Right atrium auricular region (tissue), 2 donors: ENCODE results near the gene NEDD4L. TPM values are rescaled to one million over a fixed set of nuclear protein-coding genes. Genes with fewer than 3 reads are reported as not detected.
A peak's percentile ranks its signal among the peaks of the same experiment; 100 is the strongest.
"Not testable (repeated sequence)": the region's sequence is repeated elsewhere in the genome, so short reads cannot be mapped to it uniquely, and the experiment has no call there.

ENCODE experiments used
- DNase-seq: peaks from one replicate; pipeline ENCODE4 v3.0.0-alpha.2; 2019; ENCODE audit warnings: low spot score
- H3K27ac ChIP-seq, 2 donors: fragments of 200-600 bp; sonication (generic); 1 replicate in 1 of 2; 2 replicates in 1 of 2; pipeline ENCODE4 v1.5.1; 2016 to 2019
- H3K27me3 ChIP-seq, 2 donors: fragments of 200-600 bp; sonication (generic); one replicate each; pipeline versions ENCODE4 v1.5.1 to v1.6.0; 2017 to 2019
- H3K36me3 ChIP-seq: fragments of 200-600 bp; sonication (generic); one replicate; pipeline ENCODE4 v1.5.1; 2016
- H3K4me1 ChIP-seq, 2 donors: fragments of 200-600 bp; sonication (generic); one replicate each; pipeline versions ENCODE4 v1.5.1 to v1.6.0; 2017 to 2019
- H3K4me3 ChIP-seq, 2 donors: fragments of 200-600 bp; sonication (generic); 1 replicate in 1 of 2; 2 replicates in 1 of 2; pipeline ENCODE4 v1.5.1; 2017 to 2019; ENCODE audit warnings: mild to moderate bottlenecking in 1 of 2, moderate library complexity in 1 of 2
- H3K9me3 ChIP-seq, 2 donors: fragments of 200-600 bp; sonication (generic); one replicate each; pipeline ENCODE4 v1.5.1; 2019
- total RNA-seq, 2 donors: library from RNA; depleted of rRNA; stranded (reverse); fragments of >200 nt; gene quantifications; one replicate each; pipeline ENCODE4 v1.1.0, GENCODE V29; 2016
- TF ChIP-seq, protein P1 (sequence below), 2 donors: fragments of 200-600 bp; sonication (generic); IDR thresholded peaks; one replicate each; pipeline ENCODE4 v1.5.1; 2019; ENCODE audit warnings: antibody characterized with exemption in 2 of 2

Gene NEDD4L
- total RNA-seq, 2 donors from 2014 or later = 45.0 to 68.0 TPM

- DNase-seq = no peak
- no peak overlapping the region for H3K27ac ChIP-seq
- peaks cover 0 to 6% of the 10 kb centered on the region in 2 donors for H3K4me1 ChIP-seq
- TF ChIP-seq, protein P1, sequence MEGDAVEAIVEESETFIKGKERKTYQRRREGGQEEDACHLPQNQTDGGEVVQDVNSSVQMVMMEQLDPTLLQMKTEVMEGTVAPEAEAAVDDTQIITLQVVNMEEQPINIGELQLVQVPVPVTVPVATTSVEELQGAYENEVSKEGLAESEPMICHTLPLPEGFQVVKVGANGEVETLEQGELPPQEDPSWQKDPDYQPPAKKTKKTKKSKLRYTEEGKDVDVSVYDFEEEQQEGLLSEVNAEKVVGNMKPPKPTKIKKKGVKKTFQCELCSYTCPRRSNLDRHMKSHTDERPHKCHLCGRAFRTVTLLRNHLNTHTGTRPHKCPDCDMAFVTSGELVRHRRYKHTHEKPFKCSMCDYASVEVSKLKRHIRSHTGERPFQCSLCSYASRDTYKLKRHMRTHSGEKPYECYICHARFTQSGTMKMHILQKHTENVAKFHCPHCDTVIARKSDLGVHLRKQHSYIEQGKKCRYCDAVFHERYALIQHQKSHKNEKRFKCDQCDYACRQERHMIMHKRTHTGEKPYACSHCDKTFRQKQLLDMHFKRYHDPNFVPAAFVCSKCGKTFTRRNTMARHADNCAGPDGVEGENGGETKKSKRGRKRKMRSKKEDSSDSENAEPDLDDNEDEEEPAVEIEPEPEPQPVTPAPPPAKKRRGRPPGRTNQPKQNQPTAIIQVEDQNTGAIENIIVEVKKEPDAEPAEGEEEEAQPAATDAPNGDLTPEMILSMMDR (IDR thresholded peaks at IDR 0.05) = no peak
- H3K27me3 ChIP-seq = no peaks in the 10 kb centered on the region
- no peaks in the 10 kb centered on the region for H3K9me3 ChIP-seq
- no peak overlapping the region for H3K4me3 ChIP-seq
- no peaks in the 10 kb centered on the region for H3K36me3 ChIP-seq
These were observed 388.2 kb downstream of the NEDD4L start for GRCh38 chr18:58432050-58432727.

- not testable (repeated sequence) for H3K36me3 ChIP-seq, DNase-seq, H3K4me1 ChIP-seq, H3K27ac ChIP-seq, H3K4me3 ChIP-seq, H3K9me3 ChIP-seq, H3K27me3 ChIP-seq
These were observed 391.4 kb downstream of the NEDD4L start for GRCh38 chr18:58435221-58436005.

DNA sequence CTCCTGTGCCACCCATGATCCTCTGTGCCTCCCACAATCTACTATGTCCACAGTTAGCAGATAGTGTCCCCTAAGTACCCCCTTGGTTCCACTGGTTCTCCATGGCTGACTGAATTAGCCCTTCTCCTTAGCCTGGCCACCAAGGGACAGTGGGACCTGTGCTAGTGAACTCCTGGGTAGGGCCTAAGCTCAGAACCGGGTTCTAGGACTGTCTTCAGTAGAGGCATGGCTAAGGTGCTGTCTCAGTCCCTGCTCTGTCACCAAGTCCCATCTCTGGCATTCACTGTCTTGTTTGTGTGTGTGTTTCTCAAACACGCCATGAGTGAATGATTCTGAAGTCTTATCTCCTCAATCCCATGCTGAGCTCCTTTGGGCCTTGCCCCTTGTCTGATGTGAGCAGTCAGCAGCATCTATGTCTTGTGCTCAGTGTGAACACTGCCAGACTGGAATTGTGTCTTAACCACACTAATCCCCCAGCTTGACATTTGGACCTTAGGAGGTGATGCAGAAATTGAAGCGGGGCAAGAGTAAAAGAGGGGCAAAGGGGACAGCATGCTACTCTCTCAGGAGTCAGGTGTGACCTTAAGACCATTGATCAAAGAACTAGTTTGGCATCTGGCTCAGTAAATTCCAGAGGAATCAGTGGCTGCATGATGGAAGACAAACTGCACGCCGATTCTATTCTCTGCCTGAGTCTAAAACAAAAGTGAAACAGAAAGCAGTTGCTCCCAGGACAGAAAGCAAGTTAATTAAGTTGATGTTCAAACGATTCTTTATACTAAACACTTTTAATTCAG, 394.3 kb downstream of the NEDD4L start:
- H3K27ac ChIP-seq = no peak overlapping the region
- no peaks in the 10 kb centered on the region for H3K9me3 ChIP-seq
- TF ChIP-seq, protein P1 (IDR thresholded peaks at IDR 0.05) = no peak
- no peak for DNase-seq
- no peaks in the 10 kb centered on the region for H3K36me3 ChIP-seq
- peaks cover 0 to 7% of the 10 kb centered on the region in 2 donors for H3K4me1 ChIP-seq
- H3K4me3 ChIP-seq = peak overlapping the region in 1 of 2 donors; percentile 24
- H3K27me3 ChIP-seq = no peaks in the 10 kb centered on the region

DNA sequence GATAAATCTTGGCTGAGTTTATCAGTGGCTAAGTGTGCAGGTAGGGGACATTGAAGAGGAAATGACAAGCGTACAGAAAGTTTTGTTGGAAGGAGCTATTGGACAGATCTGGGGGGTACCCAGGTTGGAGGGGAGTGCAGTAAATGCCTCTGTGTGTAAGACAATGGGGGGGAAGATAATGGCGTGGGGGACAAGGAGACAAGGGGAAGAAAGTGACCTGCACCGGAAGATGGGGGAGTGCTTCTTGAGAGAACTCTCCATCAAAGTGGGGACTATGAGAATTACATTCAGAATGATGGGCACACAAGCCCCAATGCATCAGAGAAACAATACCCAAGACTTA, 394.9 kb downstream of the NEDD4L start:
- Histone ChIP-seq H3K4me1 (peaks cover 0 to 7% of the 10 kb centered on the region in 2 donors), H3K4me3 (peak overlapping the region in 1 of 2 donors; percentile 24), H3K9me3 (no peaks in the 10 kb centered on the region), H3K27ac (no peak overlapping the region), H3K27me3 (no peaks in the 10 kb centered on the region), H3K36me3 (no peaks in the 10 kb centered on the region)
- DNase-seq = no peak
- TF ChIP-seq, protein P1 (IDR thresholded peaks at IDR 0.05) = no peak

DNA sequence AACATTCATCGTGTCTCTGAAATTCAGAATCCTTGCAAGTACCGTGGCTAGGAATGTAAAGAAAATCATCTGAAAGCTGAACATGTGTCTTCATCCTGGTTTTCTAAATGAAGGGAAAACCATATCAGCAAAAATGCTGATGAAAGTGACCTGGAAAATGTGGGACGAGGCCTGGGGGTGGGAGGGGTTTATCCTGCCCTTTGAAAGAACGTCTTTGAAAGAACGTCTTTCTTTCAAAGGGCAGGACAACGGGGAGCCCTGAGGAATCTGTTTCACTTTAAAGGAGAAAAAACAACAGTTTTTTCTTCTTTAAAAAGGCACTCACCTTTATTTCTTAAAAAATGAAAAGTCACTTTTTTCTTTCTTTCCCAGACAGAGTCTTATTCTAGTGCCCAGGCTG, 399.6 kb downstream of the NEDD4L start:
- no peak overlapping the region for H3K4me3 ChIP-seq
- TF ChIP-seq, protein P1 (IDR thresholded peaks at IDR 0.05) = no peak
- peaks cover 0 to 4% of the 10 kb centered on the region in 2 donors for H3K4me1 ChIP-seq
- no peak for DNase-seq
- no peak overlapping the region for H3K27ac ChIP-seq
- no peaks in the 10 kb centered on the region for H3K27me3 ChIP-seq
- H3K9me3 ChIP-seq = no peaks in the 10 kb centered on the region
- no peaks in the 10 kb centered on the region for H3K36me3 ChIP-seq
